ENCODE data around the gene TMUB1. TPM values are rescaled to one million over a fixed set of nuclear protein-coding genes. Genes with fewer than 3 reads are reported as not detected.

Gene TMUB1
- total and polyA plus RNA-seq, 4 experiments from 2014 or later: 42.6 to 66.7 (median 48.8) TPM

DNA sequence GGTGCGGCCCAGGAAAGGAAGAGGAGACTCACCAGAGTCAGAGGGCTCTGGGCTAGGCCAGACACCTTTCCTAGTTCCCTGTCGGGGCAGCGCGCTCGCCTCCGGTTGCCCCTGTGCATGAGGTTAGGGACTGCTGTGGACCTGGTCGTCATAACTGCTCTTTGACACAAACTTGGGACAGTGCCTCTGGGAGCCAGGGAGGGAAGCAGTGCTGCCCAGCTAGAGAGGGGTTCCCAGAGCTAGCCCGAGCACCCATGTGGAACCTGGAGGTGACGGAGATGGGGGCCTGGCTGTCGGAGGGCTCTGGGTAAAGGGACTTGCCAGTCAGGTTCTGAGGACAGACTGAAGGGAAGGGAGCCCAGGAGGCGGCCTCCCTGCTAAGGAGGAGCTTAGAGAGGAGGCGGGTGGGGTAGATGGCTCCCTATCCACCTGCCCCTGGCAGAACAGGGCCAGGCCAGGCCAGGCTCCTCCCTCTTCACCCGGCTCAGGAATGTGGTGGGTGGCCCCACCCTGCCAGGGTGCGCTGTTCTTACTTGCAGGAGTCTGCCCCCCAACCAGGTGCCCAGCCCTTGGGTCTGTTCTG, 32.6 kb upstream of the TMUB1 start:
- Mint-ChIP-seq H3K4me1 (peaks cover 3 to 35% (median 23%) of the 10 kb centered on the region in 4 donors), H3K27ac (peak overlapping the region in 5 of 7 donors; percentile 51 to 95 (median 85)), H3K36me3 (peaks cover 3 to 22% of the 10 kb centered on the region in 2 donors), H3K9me3 (peaks cover 0 to 1% (median 0%) of the 10 kb centered on the region in 8 donors), H3K27me3 (no peaks in the 10 kb centered on the region), H3K4me3 (peak overlapping the region; percentile 67 to 80 (median 75))
- intact Hi-C loops (cut with micrococcal nuclease): loop anchor here (2.0 kb wide), 1 partner anchor 57 kb away; no protein-coding TSS in a partner anchor
- ChIA-PET CTCF (ENCODE audit: partially characterized antibody) (interaction anchor here (1.0 to 2.8 kb wide), 3 partner anchors 8 to 130 kb away, joined by 3 to 13 read pairs (median 4); no protein-coding TSS in a partner anchor), POLR2A (ENCODE audit: partially characterized antibody) (interaction anchor here (0.5 to 1.9 kb wide), 5 partner anchors 8 to 101 kb away, joined by 4 to 7 read pairs (median 6); partner anchors contain the start of gene TMUB1)
- H3K27me3 ChIP-seq (ENCODE audit: insufficient read depth, low read length): no peaks in the 10 kb centered on the region
- no peaks in the 10 kb centered on the region for H3K9me3 ChIP-seq (ENCODE audit: control insufficient read depth in 1 of 2, low read length in 2 of 2)
- no peaks in the 10 kb centered on the region for H3K36me3 ChIP-seq (ENCODE audit: insufficient read depth, low read length)
- peak in 1 of 5 donors; percentile 48 for DNase-seq
- H3K27ac ChIP-seq (ENCODE audit: low read depth, low read length): peak overlapping the region; percentile 21
- H3K4me1 ChIP-seq (ENCODE audit: insufficient read depth, low read length): peaks cover 31% of the 10 kb centered on the region
- no peak overlapping the region for H3K4me3 ChIP-seq (ENCODE audit: low read length in 2 of 2)

DNA sequence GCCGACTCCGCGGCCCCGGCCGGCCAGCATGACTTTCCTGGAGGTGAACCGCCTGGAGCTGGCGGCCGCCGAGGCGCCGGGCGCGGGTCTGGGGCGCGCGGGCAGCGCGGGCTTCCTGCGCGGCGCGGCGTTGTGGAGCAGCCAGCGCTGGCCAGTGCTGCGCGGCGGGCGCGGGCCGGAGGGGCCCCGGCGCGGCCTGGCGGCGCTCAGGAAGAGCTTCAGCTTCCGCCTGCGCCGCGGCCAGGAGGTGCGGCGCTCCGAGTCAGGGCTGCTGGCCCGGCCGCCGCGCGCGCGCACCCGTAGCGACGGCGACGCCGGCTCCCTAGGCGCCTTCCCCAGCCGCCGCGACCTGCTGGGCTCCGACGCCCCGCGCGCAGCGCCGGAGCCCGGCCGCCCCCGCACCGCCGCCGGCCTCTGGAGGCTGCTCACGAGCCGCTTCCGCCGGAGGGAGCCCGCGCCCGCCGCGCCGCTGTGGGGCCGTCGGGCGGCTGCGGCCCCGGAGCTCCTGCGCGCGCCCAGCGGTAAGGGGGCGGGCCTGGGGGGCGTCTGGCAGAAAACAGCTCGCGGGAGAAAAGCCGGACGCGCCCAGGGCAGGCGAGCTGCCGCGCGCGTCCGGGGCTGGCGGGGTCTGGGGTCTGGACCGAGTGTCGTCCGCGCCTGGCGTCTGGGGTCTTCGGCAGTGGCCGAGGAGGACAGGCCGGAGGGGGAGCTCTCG, 32.0 kb upstream of the TMUB1 start:
- intact Hi-C loops (cut with micrococcal nuclease): no loop called here
- CTCF ChIA-PET (ENCODE audit: partially characterized antibody): interaction anchor here (0.7 to 1.0 kb wide), 3 partner anchors 9 to 130 kb away, joined by 3 to 4 read pairs (median 3); no protein-coding TSS in a partner anchor
- POLR2A ChIA-PET (ENCODE audit: partially characterized antibody): interaction anchor here (0.5 to 1.9 kb wide), 4 partner anchors 9 to 101 kb away, joined by 4 to 7 read pairs (median 5); partner anchors contain the start of gene TMUB1
- Histone ChIP-seq H3K27ac (ENCODE audit: low read depth, low read length) (no peak overlapping the region), H3K9me3 (ENCODE audit: control insufficient read depth in 1 of 2, low read length in 2 of 2) (no peaks in the 10 kb centered on the region), H3K36me3 (ENCODE audit: insufficient read depth, low read length) (no peaks in the 10 kb centered on the region), H3K27me3 (ENCODE audit: insufficient read depth, low read length) (no peaks in the 10 kb centered on the region), H3K4me3 (ENCODE audit: low read length in 2 of 2) (no peak overlapping the region), H3K4me1 (ENCODE audit: insufficient read depth, low read length) (peaks cover 31% of the 10 kb centered on the region)
- Mint-ChIP-seq H3K27me3 (no peaks in the 10 kb centered on the region), H3K4me3 (peak overlapping the region; percentile 67 to 80 (median 75)), H3K27ac (peak overlapping the region in 5 of 7 donors; percentile 51 to 95 (median 85)), H3K4me1 (peaks cover 3 to 39% (median 25%) of the 10 kb centered on the region in 4 donors), H3K9me3 (peaks cover 0 to 1% (median 0%) of the 10 kb centered on the region in 8 donors), H3K36me3 (peaks cover 3 to 16% of the 10 kb centered on the region in 2 donors)
- peak in 4 of 5 donors; percentile 22 to 36 (median 24) for DNase-seq

DNA sequence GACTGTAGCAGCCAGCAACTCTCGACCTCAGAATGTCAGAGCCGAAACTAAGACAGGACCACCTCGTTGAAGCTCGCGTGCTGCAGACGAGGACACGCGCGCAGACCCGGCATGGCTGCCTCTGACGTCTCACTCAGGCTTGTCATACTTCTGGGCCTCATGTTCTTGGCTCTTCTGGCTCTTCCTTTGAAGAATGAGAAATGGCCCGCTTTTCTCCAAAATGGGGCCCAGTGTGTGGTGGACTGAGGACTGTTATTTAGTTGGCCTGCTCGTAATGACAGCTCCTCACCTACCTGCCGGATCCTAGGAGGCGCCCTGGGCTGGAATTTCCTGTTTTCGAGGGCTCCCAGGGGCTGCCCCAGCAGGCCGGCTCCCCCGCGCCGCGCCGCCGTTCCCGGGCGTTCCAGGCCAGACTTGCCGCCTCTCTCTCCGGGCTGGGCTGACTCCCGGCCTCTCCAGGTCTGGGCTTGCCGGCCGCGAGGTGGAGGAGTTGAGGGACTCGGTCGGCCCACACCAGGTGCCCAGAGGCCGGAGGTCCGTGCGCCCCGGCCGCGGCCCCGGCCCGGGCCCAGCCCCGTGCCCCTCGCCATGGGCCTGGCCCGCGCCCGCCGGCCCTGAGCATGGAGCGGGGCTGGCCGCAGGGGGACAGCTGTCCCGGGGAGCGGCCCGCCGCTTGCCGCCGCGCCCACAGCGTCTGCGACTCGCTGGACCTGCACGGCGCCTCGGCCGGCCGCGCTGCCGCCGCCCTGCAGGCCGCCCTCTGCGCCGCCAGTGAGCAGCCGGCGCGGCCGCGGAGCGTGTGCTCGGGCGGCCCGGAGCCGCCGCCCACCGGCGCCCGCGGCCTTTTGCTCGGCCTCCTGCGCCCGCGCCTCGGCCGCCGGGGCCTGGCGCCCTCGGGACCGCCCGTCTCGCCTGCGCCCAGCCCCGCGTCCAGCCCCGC, 31.1 kb upstream of the TMUB1 start:
- Mint-ChIP-seq H3K27ac (no peak overlapping the region), H3K27me3 (no peaks in the 10 kb centered on the region), H3K4me3 (peak overlapping the region; percentile 38 to 72 (median 58)), H3K4me1 (peaks cover 3 to 42% (median 25%) of the 10 kb centered on the region in 4 donors), H3K9me3 (peaks cover 0 to 1% (median 0%) of the 10 kb centered on the region in 8 donors), H3K36me3 (peaks cover 3 to 9% of the 10 kb centered on the region in 2 donors)
- H3K27me3 ChIP-seq (ENCODE audit: insufficient read depth, low read length): no peaks in the 10 kb centered on the region
- ChIA-PET POLR2A (ENCODE audit: partially characterized antibody) (interaction anchor here (1.7 to 1.9 kb wide), 2 partner anchors 9 to 31 kb away, joined by 6 to 7 read pairs; partner anchors contain the start of gene TMUB1), CTCF (ENCODE audit: partially characterized antibody) (interaction anchor here (0.7 to 7.8 kb wide), 3 partner anchors 100 to 152 kb away, joined by 3 to 67 read pairs (median 4); no protein-coding TSS in a partner anchor)
- DNase-seq: peak in 1 of 5 donors; percentile 32
- intact Hi-C loops (cut with micrococcal nuclease): no loop called here
- H3K4me3 ChIP-seq (ENCODE audit: low read length in 2 of 2): no peak overlapping the region
- H3K36me3 ChIP-seq (ENCODE audit: insufficient read depth, low read length): no peaks in the 10 kb centered on the region
- H3K4me1 ChIP-seq (ENCODE audit: insufficient read depth, low read length): peaks cover 31% of the 10 kb centered on the region
- H3K9me3 ChIP-seq (ENCODE audit: control insufficient read depth in 1 of 2, low read length in 2 of 2): no peaks in the 10 kb centered on the region
- H3K27ac ChIP-seq (ENCODE audit: low read depth, low read length): no peak overlapping the region

DNA sequence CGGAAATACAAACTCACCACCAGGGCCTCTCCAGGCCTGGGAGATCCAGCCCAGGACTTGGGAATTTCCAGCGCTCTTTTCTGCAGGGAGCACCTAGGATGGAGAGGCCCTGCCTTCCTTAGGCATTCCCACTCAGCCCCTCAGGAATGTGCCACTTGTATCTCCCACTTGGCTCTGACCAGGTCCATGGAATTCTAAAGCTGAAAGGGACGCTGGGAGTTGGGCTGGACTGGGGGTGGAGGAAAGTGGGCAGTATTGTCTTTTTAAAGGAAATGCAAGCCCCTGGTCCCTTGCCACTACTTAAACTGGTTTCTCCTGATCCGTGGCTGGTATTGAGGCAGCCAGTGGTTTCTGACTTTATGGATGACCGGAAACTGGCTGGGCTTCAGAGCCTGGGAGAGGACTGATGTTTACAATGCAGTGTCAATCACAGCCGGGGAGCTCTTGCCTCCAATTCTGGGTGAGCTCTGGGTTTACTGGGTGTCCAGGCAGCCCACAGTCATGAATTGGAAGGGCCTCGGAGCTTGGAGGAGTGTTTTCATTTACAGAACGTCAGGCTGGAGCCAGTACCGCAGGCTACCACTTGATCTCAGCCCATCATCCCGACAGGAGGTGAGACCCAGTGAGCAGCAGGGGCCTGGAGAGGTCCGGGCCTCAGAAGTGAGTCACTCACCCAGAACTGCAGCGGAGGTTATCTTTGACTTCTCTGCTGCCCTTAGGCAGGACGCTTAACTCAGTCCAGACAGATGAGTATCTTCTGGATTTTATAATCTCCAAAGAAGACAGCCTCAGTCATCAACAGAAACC, 30.3 kb upstream of the TMUB1 start:
- Histone ChIP-seq H3K4me1 (ENCODE audit: insufficient read depth, low read length) (peaks cover 31% of the 10 kb centered on the region), H3K27me3 (ENCODE audit: insufficient read depth, low read length) (no peaks in the 10 kb centered on the region), H3K36me3 (ENCODE audit: insufficient read depth, low read length) (no peaks in the 10 kb centered on the region), H3K27ac (ENCODE audit: low read depth, low read length) (no peak overlapping the region), H3K4me3 (ENCODE audit: low read length in 2 of 2) (no peak overlapping the region), H3K9me3 (ENCODE audit: control insufficient read depth in 1 of 2, low read length in 2 of 2) (no peaks in the 10 kb centered on the region)
- peaks cover 1 to 38% (median 20%) of the 10 kb centered on the region in 4 donors for H3K4me1 Mint-ChIP-seq
- CTCF ChIA-PET (ENCODE audit: partially characterized antibody): interaction anchor here (1.2 to 7.8 kb wide), 5 partner anchors 85 to 216 kb away, joined by 4 to 67 read pairs (median 38); partner anchors contain the start of gene ABCB8
- peaks cover 0 to 3% of the 10 kb centered on the region in 2 donors for H3K36me3 Mint-ChIP-seq
- POLR2A ChIA-PET (ENCODE audit: partially characterized antibody): no interaction called here
- no peaks in the 10 kb centered on the region for H3K9me3 Mint-ChIP-seq
- H3K27me3 Mint-ChIP-seq: no peaks in the 10 kb centered on the region
- DNase-seq: peak in 1 of 5 donors; percentile 12
- peak overlapping the region; percentile 38 to 72 (median 58) for H3K4me3 Mint-ChIP-seq
- H3K27ac Mint-ChIP-seq: no peak overlapping the region
- intact Hi-C loops (cut with micrococcal nuclease): no loop called here

DNA sequence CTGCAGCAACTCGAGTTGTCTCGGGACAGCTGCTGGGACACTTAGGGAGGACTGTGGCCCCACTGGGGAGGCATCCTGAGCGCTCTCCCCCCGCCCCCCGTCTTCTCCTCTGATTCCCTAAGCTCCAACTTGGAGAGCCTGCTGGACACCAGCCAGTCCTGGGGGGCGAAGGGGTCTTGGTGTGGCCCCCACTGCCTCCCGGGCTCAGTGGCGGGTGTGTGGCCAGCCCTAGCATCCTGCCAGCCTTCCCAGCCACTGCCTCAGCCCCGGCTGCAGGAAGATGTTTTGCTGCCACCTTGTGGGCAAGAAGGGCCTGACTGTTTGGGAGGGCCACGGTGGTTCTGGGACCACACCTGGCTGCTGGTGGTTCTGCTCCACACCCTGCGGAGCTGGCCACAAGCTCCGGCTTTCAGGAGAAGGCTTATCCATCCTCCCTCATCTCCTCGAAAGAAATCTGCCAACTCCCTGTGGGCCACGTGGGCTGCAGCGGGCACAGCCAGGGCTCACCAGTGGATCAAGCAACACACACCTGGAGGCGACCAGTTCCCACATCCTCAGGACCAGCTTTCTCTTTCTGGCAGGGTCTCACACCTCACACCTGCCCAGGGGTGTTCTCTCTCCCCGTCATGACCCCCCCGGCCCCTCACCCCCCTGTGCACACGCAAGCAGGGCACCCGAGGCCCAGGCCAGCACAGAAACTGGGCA, 27.8 kb upstream of the TMUB1 start:
- Mint-ChIP-seq H3K36me3 (no peaks in the 10 kb centered on the region), H3K4me3 (peak overlapping the region in 1 of 8 donors; percentile 30), H3K27ac (peak overlapping the region in 1 of 7 donors; percentile 57), H3K27me3 (no peaks in the 10 kb centered on the region), H3K9me3 (no peaks in the 10 kb centered on the region), H3K4me1 (peaks cover 1 to 20% (median 10%) of the 10 kb centered on the region in 4 donors)
- intact Hi-C loops (cut with micrococcal nuclease): loop anchor here (1.0 kb wide), 7 partner anchors 24 to 333 kb away; partner anchors contain the start of genes ABCB8 and SLC4A2
- Histone ChIP-seq H3K27me3 (ENCODE audit: insufficient read depth, low read length) (no peaks in the 10 kb centered on the region), H3K9me3 (ENCODE audit: control insufficient read depth in 1 of 2, low read length in 2 of 2) (no peaks in the 10 kb centered on the region), H3K36me3 (ENCODE audit: insufficient read depth, low read length) (no peaks in the 10 kb centered on the region), H3K4me1 (ENCODE audit: insufficient read depth, low read length) (peaks cover 10% of the 10 kb centered on the region), H3K4me3 (ENCODE audit: low read length in 2 of 2) (no peak overlapping the region), H3K27ac (ENCODE audit: low read depth, low read length) (no peak overlapping the region)
- peak; percentile 69 to 76 (median 72) for DNase-seq
- ChIA-PET POLR2A (ENCODE audit: partially characterized antibody) (interaction anchor here (0.8 to 3.4 kb wide), 7 partner anchors 26 to 213 kb away, joined by 3 to 16 read pairs (median 4); partner anchors contain the start of genes ABCB8 and FASTK), CTCF (ENCODE audit: partially characterized antibody) (interaction anchor here (0.7 to 7.8 kb wide), 37 partner anchors 8 to 332 kb away, joined by 3 to 67 read pairs (median 5); partner anchors contain the start of genes ABCB8, AGAP3 and ATG9B)

Measured in CD4-positive, alpha-beta memory T cell (primary cell).